ENCODE data around the gene EVI2B.
"Not testable (repeated sequence)": the region's sequence is repeated elsewhere in the genome, so short reads cannot be mapped to it uniquely, and the experiment has no call there.

The EVI2B gene

DNA sequence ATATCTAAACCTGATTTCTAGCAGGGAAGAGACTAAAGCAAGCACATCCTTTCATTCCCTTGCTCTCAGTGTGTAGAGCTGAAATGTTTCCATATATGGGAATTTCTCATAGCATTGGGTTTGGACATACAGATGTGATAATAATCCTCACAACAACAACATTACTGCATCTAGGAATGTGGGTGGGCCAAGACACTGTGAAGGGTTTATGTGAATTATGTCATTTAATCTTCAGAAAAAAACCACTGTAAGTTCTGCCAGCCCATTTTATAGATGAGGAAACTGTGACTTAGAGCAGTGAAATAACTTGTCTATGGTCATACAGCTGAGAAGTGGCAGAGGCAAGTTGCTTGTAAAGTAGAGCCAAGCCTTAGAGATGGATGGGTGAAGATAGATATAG is 22.0 kb downstream of the EVI2B start:
- POLR2A ChIA-PET: no interaction called here
- CTCF ChIA-PET: no interaction called here

DNA sequence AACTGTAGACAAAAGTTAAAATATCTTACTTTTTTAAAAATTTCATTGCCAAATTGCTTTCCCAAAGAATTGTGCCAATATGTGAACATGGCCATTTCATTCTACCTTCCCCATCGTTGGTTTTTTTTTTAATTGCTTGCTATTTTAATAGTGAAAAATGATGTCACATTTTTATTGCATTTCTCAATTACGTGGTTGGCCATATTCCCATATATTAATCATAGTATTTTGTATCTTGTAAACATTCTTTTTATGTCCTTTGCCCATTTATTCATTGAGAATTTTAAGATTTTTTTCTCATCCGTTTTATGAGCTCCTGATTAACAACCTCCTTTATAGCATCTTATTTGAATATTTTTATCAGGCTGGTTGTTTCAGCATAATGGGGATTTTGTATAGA is 24.1 kb downstream of the EVI2B start:
- Histone ChIP-seq H3K36me3 (ENCODE audit: control insufficient read depth in 4 of 4, insufficient read depth in 4 of 4, low read length in 3 of 4) (peaks cover 0 to 7% (median 1%) of the 10 kb centered on the region in 4 experiments), H3K4me1 (ENCODE audit: control extremely low read depth in 1 of 4, control insufficient read depth in 4 of 4, insufficient read depth in 4 of 4, low read length in 3 of 4) (peaks cover 0 to 20% (median 4%) of the 10 kb centered on the region in 4 experiments), H3K27me3 (replicated peaks in 2 of 5; ENCODE audit: control insufficient read depth in 4 of 5, insufficient read depth in 5 of 5, low read length in 4 of 5) (no peaks in the 10 kb centered on the region), H3K9me3 (ENCODE audit: control extremely low read depth in 1 of 5, control insufficient read depth in 4 of 5, insufficient read depth in 2 of 5, low read depth in 1 of 5, low read length in 4 of 5) (no peaks in the 10 kb centered on the region), H3K27ac (ENCODE audit: insufficient read depth in 1 of 2, low read depth in 1 of 2, low read length in 2 of 2, poor library complexity in 1 of 2, severe bottlenecking in 2 of 2) (peak overlapping the region in 1 of 2 experiments; percentile 54), H3K4me3 (ENCODE audit: control insufficient read depth in 1 of 7, extremely low read depth in 1 of 7, insufficient read depth in 4 of 7, low read depth in 2 of 7, low read length in 6 of 7) (peak overlapping the region in 1 of 7 experiments; percentile 2)
- no peak for DNase-seq
- ChIA-PET POLR2A (no interaction called here), CTCF (interaction anchor here (0.8 to 1.4 kb wide), 3 partner anchors 11 to 26 kb away, joined by 3 to 4 read pairs (median 3); partner anchors contain the start of gene EVI2B)
- WGBS (ENCODE audit: insufficient coverage): 100% methylated on average over 1 of the region's 3 CpGs

More for the DNA sequence above, 22.0 kb downstream of the EVI2B start:
- Histone ChIP-seq H3K27me3 (replicated peaks in 2 of 5; ENCODE audit: control insufficient read depth in 4 of 5, insufficient read depth in 5 of 5, low read length in 4 of 5) (no peaks in the 10 kb centered on the region), H3K9me3 (ENCODE audit: control extremely low read depth in 1 of 5, control insufficient read depth in 4 of 5, insufficient read depth in 2 of 5, low read depth in 1 of 5, low read length in 4 of 5) (no peaks in the 10 kb centered on the region), H3K4me3 (ENCODE audit: control insufficient read depth in 1 of 7, extremely low read depth in 1 of 7, insufficient read depth in 4 of 7, low read depth in 2 of 7, low read length in 6 of 7) (no peak overlapping the region), H3K27ac (ENCODE audit: insufficient read depth in 1 of 2, low read depth in 1 of 2, low read length in 2 of 2, poor library complexity in 1 of 2, severe bottlenecking in 2 of 2) (no peak overlapping the region), H3K4me1 (ENCODE audit: control extremely low read depth in 1 of 4, control insufficient read depth in 4 of 4, insufficient read depth in 4 of 4, low read length in 3 of 4) (peaks cover 0 to 28% (median 6%) of the 10 kb centered on the region in 4 experiments), H3K36me3 (ENCODE audit: control insufficient read depth in 4 of 4, insufficient read depth in 4 of 4, low read length in 3 of 4) (peaks cover 0 to 7% (median 1%) of the 10 kb centered on the region in 4 experiments)
- DNase-seq: no peak

- H3K27ac ChIP-seq (ENCODE audit: insufficient read depth in 1 of 2, low read depth in 1 of 2, low read length in 2 of 2, poor library complexity in 1 of 2, severe bottlenecking in 2 of 2); H3K4me3 ChIP-seq (ENCODE audit: control insufficient read depth in 1 of 7, extremely low read depth in 1 of 7, insufficient read depth in 4 of 7, low read depth in 2 of 7, low read length in 6 of 7); H3K36me3 ChIP-seq (ENCODE audit: control insufficient read depth in 4 of 4, insufficient read depth in 4 of 4, low read length in 3 of 4); H3K27me3 ChIP-seq (replicated peaks in 2 of 5; ENCODE audit: control insufficient read depth in 4 of 5, insufficient read depth in 5 of 5, low read length in 4 of 5); DNase-seq; H3K9me3 ChIP-seq (ENCODE audit: control extremely low read depth in 1 of 5, control insufficient read depth in 4 of 5, insufficient read depth in 2 of 5, low read depth in 1 of 5, low read length in 4 of 5); CTCF ChIA-PET: not testable (repeated sequence)
- WGBS (ENCODE audit: insufficient coverage): no CpG with 5 or more reads among the region's 1 CpG
- peaks cover 0 to 10% (median 3%) of the 10 kb centered on the region in 4 experiments for H3K4me1 ChIP-seq (ENCODE audit: control extremely low read depth in 1 of 4, control insufficient read depth in 4 of 4, insufficient read depth in 4 of 4, low read length in 3 of 4)
- POLR2A ChIA-PET: interaction anchor here (0.6 kb wide), 1 partner anchor 65 kb away, joined by 3 read pairs; no protein-coding TSS in a partner anchor
Measured at GRCh38 chr17:31287932-31288331, 25.9 kb downstream of the EVI2B start.

DNA sequence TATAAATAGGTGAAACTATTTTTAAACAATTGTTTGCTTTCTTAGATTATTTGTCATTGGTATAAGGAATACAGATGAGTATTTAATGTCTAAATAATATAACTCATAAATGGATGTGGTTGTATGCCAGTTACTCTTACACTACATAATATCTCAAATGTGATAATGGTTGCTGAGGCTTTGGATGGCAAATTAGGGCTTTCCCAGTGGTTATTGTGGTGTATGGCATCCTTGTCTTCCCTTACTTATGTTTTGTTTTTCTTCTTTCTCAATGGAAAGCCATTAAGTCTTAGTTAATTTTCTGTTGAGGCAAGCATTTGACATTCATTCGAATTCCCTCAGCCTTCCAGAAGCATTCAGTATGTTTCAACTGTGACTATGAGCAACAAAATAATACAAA is 27.3 kb downstream of the EVI2B start:
- POLR2A ChIA-PET: no interaction called here

GRCh38 chr17:31283841-31284240 is 30.0 kb downstream of the EVI2B start:
- Histone ChIP-seq H3K27me3 (replicated peaks in 2 of 5; ENCODE audit: control insufficient read depth in 4 of 5, insufficient read depth in 5 of 5, low read length in 4 of 5) (no peaks in the 10 kb centered on the region), H3K36me3 (ENCODE audit: control insufficient read depth in 4 of 4, insufficient read depth in 4 of 4, low read length in 3 of 4) (peaks cover 0 to 4% (median 1%) of the 10 kb centered on the region in 4 experiments), H3K4me1 (ENCODE audit: control extremely low read depth in 1 of 4, control insufficient read depth in 4 of 4, insufficient read depth in 4 of 4, low read length in 3 of 4) (no peaks in the 10 kb centered on the region), H3K4me3 (ENCODE audit: control insufficient read depth in 1 of 7, extremely low read depth in 1 of 7, insufficient read depth in 4 of 7, low read depth in 2 of 7, low read length in 6 of 7) (no peak overlapping the region), H3K27ac (ENCODE audit: insufficient read depth in 1 of 2, low read depth in 1 of 2, low read length in 2 of 2, poor library complexity in 1 of 2, severe bottlenecking in 2 of 2) (no peak overlapping the region), H3K9me3 (ENCODE audit: control extremely low read depth in 1 of 5, control insufficient read depth in 4 of 5, insufficient read depth in 2 of 5, low read depth in 1 of 5, low read length in 4 of 5) (no peaks in the 10 kb centered on the region)
- ChIA-PET CTCF (interaction anchor here (1.0 to 1.6 kb wide), 3 partner anchors 10 to 91 kb away, joined by 3 to 4 read pairs (median 3); no protein-coding TSS in a partner anchor), POLR2A (interaction anchor here (0.7 kb wide), 1 partner anchor 73 kb away, joined by 3 read pairs; no protein-coding TSS in a partner anchor)
- no peak for DNase-seq

More for the DNA sequence above, 27.3 kb downstream of the EVI2B start:
- Histone ChIP-seq H3K27ac (ENCODE audit: insufficient read depth in 1 of 2, low read depth in 1 of 2, low read length in 2 of 2, poor library complexity in 1 of 2, severe bottlenecking in 2 of 2) (no peak overlapping the region), H3K4me1 (ENCODE audit: control extremely low read depth in 1 of 4, control insufficient read depth in 4 of 4, insufficient read depth in 4 of 4, low read length in 3 of 4) (peaks cover 0 to 10% (median 3%) of the 10 kb centered on the region in 4 experiments), H3K36me3 (ENCODE audit: control insufficient read depth in 4 of 4, insufficient read depth in 4 of 4, low read length in 3 of 4) (peaks cover 0 to 2% (median 1%) of the 10 kb centered on the region in 4 experiments), H3K9me3 (ENCODE audit: control extremely low read depth in 1 of 5, control insufficient read depth in 4 of 5, insufficient read depth in 2 of 5, low read depth in 1 of 5, low read length in 4 of 5) (no peaks in the 10 kb centered on the region), H3K27me3 (replicated peaks in 2 of 5; ENCODE audit: control insufficient read depth in 4 of 5, insufficient read depth in 5 of 5, low read length in 4 of 5) (no peaks in the 10 kb centered on the region), H3K4me3 (ENCODE audit: control insufficient read depth in 1 of 7, extremely low read depth in 1 of 7, insufficient read depth in 4 of 7, low read depth in 2 of 7, low read length in 6 of 7) (no peak overlapping the region)
- no CpG with 5 or more reads among the region's 1 CpG for WGBS (ENCODE audit: insufficient coverage)
- DNase-seq: peak in 2 of 3 donors; percentile 23 to 34
- CTCF ChIA-PET: no interaction called here

DNA sequence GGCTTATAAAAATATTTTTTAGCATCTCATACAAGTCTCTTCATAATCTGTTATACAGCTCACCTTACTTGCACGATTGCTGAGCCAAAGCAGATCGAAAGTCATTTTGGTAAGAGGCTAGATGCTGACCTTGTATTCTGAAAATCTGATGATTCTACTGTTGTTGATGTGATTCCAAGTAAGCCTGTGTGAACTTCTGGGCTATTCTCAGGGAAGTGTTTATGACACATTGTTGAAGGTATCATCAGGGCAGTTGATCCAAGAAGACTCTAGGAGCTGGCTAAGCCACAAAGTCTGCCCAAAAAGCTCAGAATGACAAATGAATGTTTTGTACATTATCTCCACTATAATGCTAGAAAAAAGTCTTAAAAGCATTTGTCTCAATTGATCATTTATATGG is 32.8 kb downstream of the EVI2B start:
- Histone ChIP-seq H3K4me1 (ENCODE audit: control extremely low read depth in 1 of 4, control insufficient read depth in 4 of 4, insufficient read depth in 4 of 4, low read length in 3 of 4) (no peaks in the 10 kb centered on the region), H3K27ac (ENCODE audit: insufficient read depth in 1 of 2, low read depth in 1 of 2, low read length in 2 of 2, poor library complexity in 1 of 2, severe bottlenecking in 2 of 2) (no peak overlapping the region), H3K27me3 (replicated peaks in 2 of 5; ENCODE audit: control insufficient read depth in 4 of 5, insufficient read depth in 5 of 5, low read length in 4 of 5) (no peaks in the 10 kb centered on the region), H3K9me3 (ENCODE audit: control extremely low read depth in 1 of 5, control insufficient read depth in 4 of 5, insufficient read depth in 2 of 5, low read depth in 1 of 5, low read length in 4 of 5) (no peaks in the 10 kb centered on the region), H3K36me3 (ENCODE audit: control insufficient read depth in 4 of 4, insufficient read depth in 4 of 4, low read length in 3 of 4) (peaks cover 0 to 17% (median 5%) of the 10 kb centered on the region in 4 experiments), H3K4me3 (ENCODE audit: control insufficient read depth in 1 of 7, extremely low read depth in 1 of 7, insufficient read depth in 4 of 7, low read depth in 2 of 7, low read length in 6 of 7) (no peak overlapping the region)
- WGBS (ENCODE audit: insufficient coverage): no CpG with 5 or more reads among the region's 2 CpGs
- no peak for DNase-seq
- ChIA-PET POLR2A (interaction anchor here (0.6 kb wide), 1 partner anchor 440 kb away, joined by 3 read pairs; no protein-coding TSS in a partner anchor), CTCF (interaction anchor here (2.1 kb wide), 1 partner anchor 12 kb away, joined by 9 read pairs; no protein-coding TSS in a partner anchor)

DNA sequence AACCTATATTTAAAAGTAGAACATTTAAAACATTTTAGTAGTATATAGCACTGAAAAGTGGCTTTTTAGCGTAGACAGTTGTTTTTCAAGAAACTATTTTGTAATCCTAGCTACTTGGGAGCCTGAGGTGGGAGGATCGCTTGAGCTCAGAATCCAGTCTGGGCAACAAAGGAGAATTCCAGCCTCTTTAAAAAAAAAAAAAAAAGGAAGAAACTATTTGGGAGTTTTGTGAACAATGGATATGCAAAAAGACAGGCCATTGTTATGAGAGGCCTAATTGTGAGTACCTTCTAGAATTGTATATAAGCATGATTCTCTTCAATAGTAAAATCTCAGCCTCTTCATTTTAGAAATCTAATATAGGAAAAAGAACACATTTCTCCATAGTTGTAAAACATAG is 34.5 kb downstream of the EVI2B start:
- peaks cover 0 to 6% (median under 1%) of the 10 kb centered on the region in 4 experiments for H3K4me1 ChIP-seq (ENCODE audit: control extremely low read depth in 1 of 4, control insufficient read depth in 4 of 4, insufficient read depth in 4 of 4, low read length in 3 of 4)
- H3K36me3 ChIP-seq (ENCODE audit: control insufficient read depth in 4 of 4, insufficient read depth in 4 of 4, low read length in 3 of 4): peaks cover 0 to 17% (median 6%) of the 10 kb centered on the region in 4 experiments
- CTCF ChIA-PET: interaction anchor here (0.7 to 2.3 kb wide), 4 partner anchors 10 to 30 kb away, joined by 3 to 9 read pairs (median 4); no protein-coding TSS in a partner anchor
- no CpG with 5 or more reads among the region's 2 CpGs for WGBS (ENCODE audit: insufficient coverage)
- H3K27ac ChIP-seq (ENCODE audit: insufficient read depth in 1 of 2, low read depth in 1 of 2, low read length in 2 of 2, poor library complexity in 1 of 2, severe bottlenecking in 2 of 2): no peak overlapping the region
- H3K9me3 ChIP-seq (ENCODE audit: control extremely low read depth in 1 of 5, control insufficient read depth in 4 of 5, insufficient read depth in 2 of 5, low read depth in 1 of 5, low read length in 4 of 5): no peaks in the 10 kb centered on the region
- POLR2A ChIA-PET: no interaction called here
- no peaks in the 10 kb centered on the region for H3K27me3 ChIP-seq (replicated peaks in 2 of 5; ENCODE audit: control insufficient read depth in 4 of 5, insufficient read depth in 5 of 5, low read length in 4 of 5)
- no peak overlapping the region for H3K4me3 ChIP-seq (ENCODE audit: control insufficient read depth in 1 of 7, extremely low read depth in 1 of 7, insufficient read depth in 4 of 7, low read depth in 2 of 7, low read length in 6 of 7)
- DNase-seq: no peak

Data from common myeloid progenitor, CD34-positive (primary cell).